GDM1 (cell line): ENCODE measurements around the gene EPN2.
"Not testable (repeated sequence)": the region's sequence is repeated elsewhere in the genome, so short reads cannot be mapped to it uniquely, and the experiment has no call there.

Experiments used
- DNase-seq: peaks from one replicate; lab custom pipeline; 2025; lab: John Stamatoyannopoulos, UW

EPN2 gene

GRCh38 chr17:19345486-19346350 lies 108.6 kb downstream of the EPN2 start:
- no peak for DNase-seq

GRCh38 chr17:19346351-19347255 lies 109.4 kb downstream of the EPN2 start:
- no peak for DNase-seq

GRCh38 chr17:19347323-19348080 lies 110.3 kb downstream of the EPN2 start:
- DNase-seq: no peak

- no peak for DNase-seq
Measured at GRCh38 chr17:19348081-19348650, 111.0 kb downstream of the EPN2 start.

- no peak for DNase-seq
Measured at GRCh38 chr17:19348806-19349205, 111.6 kb downstream of the EPN2 start.

- not testable (repeated sequence) for DNase-seq
Measured at GRCh38 chr17:19353401-19353800, 116.2 kb downstream of the EPN2 start.

GRCh38 chr17:19354748-19355147 lies 117.6 kb downstream of the EPN2 start:
- DNase-seq: no peak

GRCh38 chr17:19357351-19357750 lies 120.2 kb downstream of the EPN2 start:
- DNase-seq: no peak

GRCh38 chr17:19357761-19358160 lies 120.6 kb downstream of the EPN2 start:
- no peak for DNase-seq

GRCh38 chr17:19359151-19359550 lies 122.0 kb downstream of the EPN2 start:
- DNase-seq: no peak

- DNase-seq: no peak
Measured at GRCh38 chr17:19359856-19360255, 122.7 kb downstream of the EPN2 start.

- DNase-seq: no peak
Measured at GRCh38 chr17:19360772-19361171, 123.6 kb downstream of the EPN2 start.

GRCh38 chr17:19361326-19361725 lies 124.2 kb downstream of the EPN2 start:
- no peak for DNase-seq

GRCh38 chr17:19361944-19362276 lies 124.7 kb downstream of the EPN2 start:
- DNase-seq: no peak

GRCh38 chr17:19362277-19363113 lies 125.3 kb downstream of the EPN2 start, which contains the start of gene B9D1:
B9D1 (minus strand) TSS chr17:19362723; CDS start chr17:19362569, 154 bp downstream.
- peak; percentile 77 for DNase-seq

- DNase-seq: no peak
Measured at GRCh38 chr17:19363114-19363438, 125.9 kb downstream of the EPN2 start.

GRCh38 chr17:19363460-19364035 lies 126.4 kb downstream of the EPN2 start:
- no peak for DNase-seq

- no peak for DNase-seq
Measured at GRCh38 chr17:19364699-19365498, 127.7 kb downstream of the EPN2 start.

GRCh38 chr17:19365499-19365817 lies 128.3 kb downstream of the EPN2 start:
- DNase-seq: no peak
